Measurements from ENCODE around the gene BUB1B.

GRCh38 chr15:40229316-40229715, 68.4 kb downstream of the BUB1B start:
- TF ChIP-seq, protein P1, sequence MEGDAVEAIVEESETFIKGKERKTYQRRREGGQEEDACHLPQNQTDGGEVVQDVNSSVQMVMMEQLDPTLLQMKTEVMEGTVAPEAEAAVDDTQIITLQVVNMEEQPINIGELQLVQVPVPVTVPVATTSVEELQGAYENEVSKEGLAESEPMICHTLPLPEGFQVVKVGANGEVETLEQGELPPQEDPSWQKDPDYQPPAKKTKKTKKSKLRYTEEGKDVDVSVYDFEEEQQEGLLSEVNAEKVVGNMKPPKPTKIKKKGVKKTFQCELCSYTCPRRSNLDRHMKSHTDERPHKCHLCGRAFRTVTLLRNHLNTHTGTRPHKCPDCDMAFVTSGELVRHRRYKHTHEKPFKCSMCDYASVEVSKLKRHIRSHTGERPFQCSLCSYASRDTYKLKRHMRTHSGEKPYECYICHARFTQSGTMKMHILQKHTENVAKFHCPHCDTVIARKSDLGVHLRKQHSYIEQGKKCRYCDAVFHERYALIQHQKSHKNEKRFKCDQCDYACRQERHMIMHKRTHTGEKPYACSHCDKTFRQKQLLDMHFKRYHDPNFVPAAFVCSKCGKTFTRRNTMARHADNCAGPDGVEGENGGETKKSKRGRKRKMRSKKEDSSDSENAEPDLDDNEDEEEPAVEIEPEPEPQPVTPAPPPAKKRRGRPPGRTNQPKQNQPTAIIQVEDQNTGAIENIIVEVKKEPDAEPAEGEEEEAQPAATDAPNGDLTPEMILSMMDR (IDR thresholded peaks at IDR 0.05; ENCODE audit: insufficient read depth, low read length, poor library complexity, severe bottlenecking), result no peak
- no peak for TF ChIP-seq EZH2phosphoT487 (conservative IDR thresholded peaks at IDR 0.05; ENCODE audit: low read length)
